ENCODE measurements around the gene ADAMTS17.

Gene ADAMTS17

GRCh38 chr15:100264994-100265640 lies 76.7 kb downstream of the ADAMTS17 start:
- no peak overlapping the region for H3K4me3 ChIP-seq (ENCODE audit: low read length)
- no peaks in the 10 kb centered on the region for H3K9me3 ChIP-seq (replicated peaks; ENCODE audit: low read length)
- H3K36me3 ChIP-seq (ENCODE audit: insufficient read depth, low read length) = no peaks in the 10 kb centered on the region
- H3K4me2 ChIP-seq (ENCODE audit: low read length) = no peak overlapping the region
- no peaks in the 10 kb centered on the region for H3K27me3 ChIP-seq (ENCODE audit: control insufficient read depth, insufficient read depth, low read length)
- no peaks in the 10 kb centered on the region for H3K4me1 ChIP-seq (ENCODE audit: control insufficient read depth, insufficient read depth, low read length)
- H3K9ac ChIP-seq (ENCODE audit: low read depth, low read length) = no peak overlapping the region

GRCh38 chr15:100263721-100264455 lies 77.9 kb downstream of the ADAMTS17 start:
- H3K4me2 ChIP-seq (ENCODE audit: low read length) = no peak overlapping the region

GRCh38 chr15:100263031-100263430 lies 78.7 kb downstream of the ADAMTS17 start:
- Histone ChIP-seq H3K9ac (ENCODE audit: low read depth, low read length) (no peak overlapping the region), H3K4me1 (ENCODE audit: control insufficient read depth, insufficient read depth, low read length) (no peaks in the 10 kb centered on the region), H3K36me3 (ENCODE audit: insufficient read depth, low read length) (no peaks in the 10 kb centered on the region), H3K4me3 (ENCODE audit: low read length) (no peak overlapping the region), H3K4me2 (ENCODE audit: low read length) (no peak overlapping the region), H3K27me3 (ENCODE audit: control insufficient read depth, insufficient read depth, low read length) (no peaks in the 10 kb centered on the region), H3K9me3 (replicated peaks; ENCODE audit: low read length) (no peaks in the 10 kb centered on the region)

More at GRCh38 chr15:100263721-100264455, 77.9 kb downstream of the ADAMTS17 start:
- Histone ChIP-seq H3K9me3 (replicated peaks; ENCODE audit: low read length) (no peaks in the 10 kb centered on the region), H3K36me3 (ENCODE audit: insufficient read depth, low read length) (no peaks in the 10 kb centered on the region), H3K27me3 (ENCODE audit: control insufficient read depth, insufficient read depth, low read length) (no peaks in the 10 kb centered on the region), H3K4me1 (ENCODE audit: control insufficient read depth, insufficient read depth, low read length) (no peaks in the 10 kb centered on the region), H3K4me3 (ENCODE audit: low read length) (no peak overlapping the region), H3K9ac (ENCODE audit: low read depth, low read length) (no peak overlapping the region)

- H3K4me2 ChIP-seq (ENCODE audit: low read length) = no peak overlapping the region
- no peaks in the 10 kb centered on the region for H3K36me3 ChIP-seq (ENCODE audit: insufficient read depth, low read length)
- no peaks in the 10 kb centered on the region for H3K4me1 ChIP-seq (ENCODE audit: control insufficient read depth, insufficient read depth, low read length)
- no peak overlapping the region for H3K4me3 ChIP-seq (ENCODE audit: low read length)
- H3K9ac ChIP-seq (ENCODE audit: low read depth, low read length) = no peak overlapping the region
- no peaks in the 10 kb centered on the region for H3K27me3 ChIP-seq (ENCODE audit: control insufficient read depth, insufficient read depth, low read length)
- H3K9me3 ChIP-seq (replicated peaks; ENCODE audit: low read length) = no peaks in the 10 kb centered on the region
Observed at GRCh38 chr15:100261302-100262240, 80.2 kb downstream of the ADAMTS17 start.

- Histone ChIP-seq H3K4me1 (ENCODE audit: control insufficient read depth, insufficient read depth, low read length) (no peaks in the 10 kb centered on the region), H3K27me3 (ENCODE audit: control insufficient read depth, insufficient read depth, low read length) (no peaks in the 10 kb centered on the region), H3K4me2 (ENCODE audit: low read length) (no peak overlapping the region), H3K9me3 (replicated peaks; ENCODE audit: low read length) (no peaks in the 10 kb centered on the region), H3K36me3 (ENCODE audit: insufficient read depth, low read length) (no peaks in the 10 kb centered on the region), H3K9ac (ENCODE audit: low read depth, low read length) (no peak overlapping the region), H3K4me3 (ENCODE audit: low read length) (no peak overlapping the region)
Observed at GRCh38 chr15:100259266-100259665, 82.5 kb downstream of the ADAMTS17 start.

- Histone ChIP-seq H3K4me1 (ENCODE audit: control insufficient read depth, insufficient read depth, low read length) (no peaks in the 10 kb centered on the region), H3K4me2 (ENCODE audit: low read length) (no peak overlapping the region), H3K36me3 (ENCODE audit: insufficient read depth, low read length) (no peaks in the 10 kb centered on the region), H3K9me3 (replicated peaks; ENCODE audit: low read length) (no peaks in the 10 kb centered on the region), H3K4me3 (ENCODE audit: low read length) (no peak overlapping the region), H3K27me3 (ENCODE audit: control insufficient read depth, insufficient read depth, low read length) (no peaks in the 10 kb centered on the region), H3K9ac (ENCODE audit: low read depth, low read length) (no peak overlapping the region)
Observed at GRCh38 chr15:100256970-100257650, 84.7 kb downstream of the ADAMTS17 start.

- Histone ChIP-seq H3K9ac (ENCODE audit: low read depth, low read length) (no peak overlapping the region), H3K36me3 (ENCODE audit: insufficient read depth, low read length) (no peaks in the 10 kb centered on the region), H3K27me3 (ENCODE audit: control insufficient read depth, insufficient read depth, low read length) (no peaks in the 10 kb centered on the region), H3K9me3 (replicated peaks; ENCODE audit: low read length) (no peaks in the 10 kb centered on the region), H3K4me2 (ENCODE audit: low read length) (no peak overlapping the region), H3K4me1 (ENCODE audit: control insufficient read depth, insufficient read depth, low read length) (no peaks in the 10 kb centered on the region), H3K4me3 (ENCODE audit: low read length) (no peak overlapping the region)
Observed at GRCh38 chr15:100256101-100256969, 85.4 kb downstream of the ADAMTS17 start.

- Histone ChIP-seq H3K36me3 (ENCODE audit: insufficient read depth, low read length) (no peaks in the 10 kb centered on the region), H3K4me2 (ENCODE audit: low read length) (no peak overlapping the region), H3K9ac (ENCODE audit: low read depth, low read length) (no peak overlapping the region), H3K27me3 (ENCODE audit: control insufficient read depth, insufficient read depth, low read length) (no peaks in the 10 kb centered on the region), H3K4me3 (ENCODE audit: low read length) (no peak overlapping the region), H3K4me1 (ENCODE audit: control insufficient read depth, insufficient read depth, low read length) (no peaks in the 10 kb centered on the region), H3K9me3 (replicated peaks; ENCODE audit: low read length) (no peaks in the 10 kb centered on the region)
Observed at GRCh38 chr15:100255644-100256043, 86.1 kb downstream of the ADAMTS17 start.

- Histone ChIP-seq H3K4me3 (ENCODE audit: low read length) (no peak overlapping the region), H3K4me1 (ENCODE audit: control insufficient read depth, insufficient read depth, low read length) (no peaks in the 10 kb centered on the region), H3K27me3 (ENCODE audit: control insufficient read depth, insufficient read depth, low read length) (no peaks in the 10 kb centered on the region)
Observed at GRCh38 chr15:100254691-100255090, 87.1 kb downstream of the ADAMTS17 start.

GRCh38 chr15:100254285-100254684 lies 87.5 kb downstream of the ADAMTS17 start:
- no peaks in the 10 kb centered on the region for H3K36me3 ChIP-seq (ENCODE audit: insufficient read depth, low read length)
- H3K4me2 ChIP-seq (ENCODE audit: low read length) = no peak overlapping the region
- no peak overlapping the region for H3K9ac ChIP-seq (ENCODE audit: low read depth, low read length)
- H3K9me3 ChIP-seq (replicated peaks; ENCODE audit: low read length) = no peaks in the 10 kb centered on the region
- no peaks in the 10 kb centered on the region for H3K4me1 ChIP-seq (ENCODE audit: control insufficient read depth, insufficient read depth, low read length)
- H3K27me3 ChIP-seq (ENCODE audit: control insufficient read depth, insufficient read depth, low read length) = no peaks in the 10 kb centered on the region
- H3K4me3 ChIP-seq (ENCODE audit: low read length) = no peak overlapping the region

More at GRCh38 chr15:100254691-100255090, 87.1 kb downstream of the ADAMTS17 start:
- Histone ChIP-seq H3K9me3 (replicated peaks; ENCODE audit: low read length) (no peaks in the 10 kb centered on the region), H3K9ac (ENCODE audit: low read depth, low read length) (no peak overlapping the region), H3K4me2 (ENCODE audit: low read length) (no peak overlapping the region), H3K36me3 (ENCODE audit: insufficient read depth, low read length) (no peaks in the 10 kb centered on the region)

Measured in skeletal muscle satellite cell (primary cell).